ENCODE data around the gene BYSL. TPM values are rescaled to one million over a fixed set of nuclear protein-coding genes. Genes with fewer than 3 reads are reported as not detected.

BYSL gene
- total and polyA plus RNA-seq, 9 of the 15 experiments (the other 6 are each of a cell fraction or from before 2014, with no cell fraction given) = 22.2 to 92.3 (median 53.4) TPM

DNA sequence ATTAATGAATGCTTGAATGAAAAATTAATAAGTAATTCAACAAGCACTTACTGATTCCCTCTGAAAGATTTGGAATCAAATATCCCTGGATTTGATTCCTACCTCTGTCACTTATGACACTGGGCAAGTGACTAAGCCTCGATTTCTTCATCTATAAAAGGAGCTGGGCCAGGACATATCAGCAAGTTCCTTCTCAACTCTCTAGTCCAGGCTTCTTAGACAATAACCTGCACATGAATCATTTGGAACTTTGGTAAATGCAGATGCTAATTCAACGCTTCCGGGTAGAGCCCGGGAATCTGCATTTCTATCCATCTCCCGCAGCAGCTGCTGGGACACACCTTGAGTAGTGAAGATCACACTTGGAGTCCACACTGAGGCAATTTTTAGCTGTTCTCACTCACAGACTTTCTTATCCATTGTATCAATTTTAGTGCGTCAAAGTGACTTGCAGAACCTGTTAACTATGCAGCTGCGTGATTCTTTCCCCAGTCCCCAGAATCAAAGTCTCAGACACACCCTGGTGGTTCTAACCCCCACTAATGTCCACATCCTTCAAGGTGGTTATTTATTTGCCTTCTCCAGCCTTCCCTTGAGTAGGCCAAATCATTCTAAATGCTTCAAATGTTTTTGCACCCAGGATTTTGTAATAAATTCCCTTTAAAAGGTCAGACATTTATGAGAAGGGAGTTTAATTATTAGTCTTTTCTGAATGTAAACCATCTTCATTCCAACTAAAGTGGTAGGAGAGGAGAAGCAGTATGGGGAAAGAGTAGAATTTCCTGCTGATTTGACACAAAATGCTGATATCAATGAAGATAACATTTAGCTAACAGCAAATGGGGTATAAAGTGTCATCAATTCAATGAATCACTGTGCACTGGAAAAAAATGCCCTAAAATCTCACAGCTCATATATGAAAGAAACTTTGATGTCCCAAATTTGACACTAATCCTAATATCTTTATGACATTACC, 46.3 kb downstream of the BYSL start (continued):
- TF ChIP-seq, protein P1, sequence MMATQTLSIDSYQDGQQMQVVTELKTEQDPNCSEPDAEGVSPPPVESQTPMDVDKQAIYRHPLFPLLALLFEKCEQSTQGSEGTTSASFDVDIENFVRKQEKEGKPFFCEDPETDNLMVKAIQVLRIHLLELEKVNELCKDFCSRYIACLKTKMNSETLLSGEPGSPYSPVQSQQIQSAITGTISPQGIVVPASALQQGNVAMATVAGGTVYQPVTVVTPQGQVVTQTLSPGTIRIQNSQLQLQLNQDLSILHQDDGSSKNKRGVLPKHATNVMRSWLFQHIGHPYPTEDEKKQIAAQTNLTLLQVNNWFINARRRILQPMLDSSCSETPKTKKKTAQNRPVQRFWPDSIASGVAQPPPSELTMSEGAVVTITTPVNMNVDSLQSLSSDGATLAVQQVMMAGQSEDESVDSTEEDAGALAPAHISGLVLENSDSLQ (IDR thresholded peaks at IDR 0.05) = peak; percentile 9; the same call in 1 of the 2 replicates
- TF ChIP-seq, protein P2, sequence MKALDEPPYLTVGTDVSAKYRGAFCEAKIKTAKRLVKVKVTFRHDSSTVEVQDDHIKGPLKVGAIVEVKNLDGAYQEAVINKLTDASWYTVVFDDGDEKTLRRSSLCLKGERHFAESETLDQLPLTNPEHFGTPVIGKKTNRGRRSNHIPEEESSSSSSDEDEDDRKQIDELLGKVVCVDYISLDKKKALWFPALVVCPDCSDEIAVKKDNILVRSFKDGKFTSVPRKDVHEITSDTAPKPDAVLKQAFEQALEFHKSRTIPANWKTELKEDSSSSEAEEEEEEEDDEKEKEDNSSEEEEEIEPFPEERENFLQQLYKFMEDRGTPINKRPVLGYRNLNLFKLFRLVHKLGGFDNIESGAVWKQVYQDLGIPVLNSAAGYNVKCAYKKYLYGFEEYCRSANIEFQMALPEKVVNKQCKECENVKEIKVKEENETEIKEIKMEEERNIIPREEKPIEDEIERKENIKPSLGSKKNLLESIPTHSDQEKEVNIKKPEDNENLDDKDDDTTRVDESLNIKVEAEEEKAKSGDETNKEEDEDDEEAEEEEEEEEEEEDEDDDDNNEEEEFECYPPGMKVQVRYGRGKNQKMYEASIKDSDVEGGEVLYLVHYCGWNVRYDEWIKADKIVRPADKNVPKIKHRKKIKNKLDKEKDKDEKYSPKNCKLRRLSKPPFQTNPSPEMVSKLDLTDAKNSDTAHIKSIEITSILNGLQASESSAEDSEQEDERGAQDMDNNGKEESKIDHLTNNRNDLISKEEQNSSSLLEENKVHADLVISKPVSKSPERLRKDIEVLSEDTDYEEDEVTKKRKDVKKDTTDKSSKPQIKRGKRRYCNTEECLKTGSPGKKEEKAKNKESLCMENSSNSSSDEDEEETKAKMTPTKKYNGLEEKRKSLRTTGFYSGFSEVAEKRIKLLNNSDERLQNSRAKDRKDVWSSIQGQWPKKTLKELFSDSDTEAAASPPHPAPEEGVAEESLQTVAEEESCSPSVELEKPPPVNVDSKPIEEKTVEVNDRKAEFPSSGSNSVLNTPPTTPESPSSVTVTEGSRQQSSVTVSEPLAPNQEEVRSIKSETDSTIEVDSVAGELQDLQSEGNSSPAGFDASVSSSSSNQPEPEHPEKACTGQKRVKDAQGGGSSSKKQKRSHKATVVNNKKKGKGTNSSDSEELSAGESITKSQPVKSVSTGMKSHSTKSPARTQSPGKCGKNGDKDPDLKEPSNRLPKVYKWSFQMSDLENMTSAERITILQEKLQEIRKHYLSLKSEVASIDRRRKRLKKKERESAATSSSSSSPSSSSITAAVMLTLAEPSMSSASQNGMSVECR (CRISPR knock-in tag; IDR thresholded peaks at IDR 0.05) = no peak
- peak; percentile 14 for TF ChIP-seq MEIS2 (IDR thresholded peaks at IDR 0.05; ENCODE audit: partially characterized antibody)
- peak; percentile 54; the same call in 1 of the 2 replicates for TF ChIP-seq CEBPB (tag; IDR thresholded peaks at IDR 0.05)
- TF ChIP-seq, protein P3, sequence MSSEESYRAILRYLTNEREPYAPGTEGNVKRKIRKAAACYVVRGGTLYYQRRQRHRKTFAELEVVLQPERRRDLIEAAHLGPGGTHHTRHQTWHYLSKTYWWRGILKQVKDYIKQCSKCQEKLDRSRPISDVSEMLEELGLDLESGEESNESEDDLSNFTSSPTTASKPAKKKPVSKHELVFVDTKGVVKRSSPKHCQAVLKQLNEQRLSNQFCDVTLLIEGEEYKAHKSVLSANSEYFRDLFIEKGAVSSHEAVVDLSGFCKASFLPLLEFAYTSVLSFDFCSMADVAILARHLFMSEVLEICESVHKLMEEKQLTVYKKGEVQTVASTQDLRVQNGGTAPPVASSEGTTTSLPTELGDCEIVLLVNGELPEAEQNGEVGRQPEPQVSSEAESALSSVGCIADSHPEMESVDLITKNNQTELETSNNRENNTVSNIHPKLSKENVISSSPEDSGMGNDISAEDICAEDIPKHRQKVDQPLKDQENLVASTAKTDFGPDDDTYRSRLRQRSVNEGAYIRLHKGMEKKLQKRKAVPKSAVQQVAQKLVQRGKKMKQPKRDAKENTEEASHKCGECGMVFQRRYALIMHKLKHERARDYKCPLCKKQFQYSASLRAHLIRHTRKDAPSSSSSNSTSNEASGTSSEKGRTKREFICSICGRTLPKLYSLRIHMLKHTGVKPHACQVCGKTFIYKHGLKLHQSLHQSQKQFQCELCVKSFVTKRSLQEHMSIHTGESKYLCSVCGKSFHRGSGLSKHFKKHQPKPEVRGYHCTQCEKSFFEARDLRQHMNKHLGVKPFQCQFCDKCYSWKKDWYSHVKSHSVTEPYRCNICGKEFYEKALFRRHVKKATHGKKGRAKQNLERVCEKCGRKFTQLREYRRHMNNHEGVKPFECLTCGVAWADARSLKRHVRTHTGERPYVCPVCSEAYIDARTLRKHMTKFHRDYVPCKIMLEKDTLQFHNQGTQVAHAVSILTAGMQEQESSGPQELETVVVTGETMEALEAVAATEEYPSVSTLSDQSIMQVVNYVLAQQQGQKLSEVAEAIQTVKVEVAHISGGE (CRISPR knock-in tag; IDR thresholded peaks at IDR 0.05) = 0 out of 6 replicates have a peak, but pooled peaks of 1 of the 3 experiments have one; percentile 44
- TF ChIP-seq, protein P4, sequence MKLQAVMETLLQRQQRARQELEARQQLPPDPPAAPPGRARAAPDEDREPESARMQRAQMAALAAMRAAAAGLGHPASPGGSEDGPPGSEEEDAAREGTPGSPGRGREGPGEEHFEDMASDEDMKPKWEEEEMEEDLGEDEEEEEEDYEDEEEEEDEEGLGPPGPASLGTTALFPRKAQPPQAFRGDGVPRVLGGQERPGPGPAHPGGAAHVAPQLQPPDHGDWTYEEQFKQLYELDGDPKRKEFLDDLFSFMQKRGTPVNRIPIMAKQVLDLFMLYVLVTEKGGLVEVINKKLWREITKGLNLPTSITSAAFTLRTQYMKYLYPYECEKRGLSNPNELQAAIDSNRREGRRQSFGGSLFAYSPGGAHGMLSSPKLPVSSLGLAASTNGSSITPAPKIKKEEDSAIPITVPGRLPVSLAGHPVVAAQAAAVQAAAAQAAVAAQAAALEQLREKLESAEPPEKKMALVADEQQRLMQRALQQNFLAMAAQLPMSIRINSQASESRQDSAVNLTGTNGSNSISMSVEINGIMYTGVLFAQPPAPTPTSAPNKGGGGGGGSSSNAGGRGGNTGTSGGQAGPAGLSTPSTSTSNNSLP (IDR thresholded peaks at IDR 0.05; ENCODE audit: borderline replicate concordance, low read depth, low read length) = 0 out of 2 replicates have a peak, but pooled peaks have one; percentile 13
- peak; percentile 65; the same call in 1 of the 2 replicates for TF ChIP-seq NFRKB (IDR thresholded peaks at IDR 0.05; ENCODE audit: low read depth)
- TF ChIP-seq HDAC2 (IDR thresholded peaks at IDR 0.05) = peak; percentile 66; the same call in 1 of the 2 replicates
- peak; percentile 40; the same call in 1 of the 2 replicates for TF ChIP-seq XRCC5 (IDR thresholded peaks at IDR 0.05; ENCODE audit: low read depth, low read length)
- no peak for TF ChIP-seq JUND (IDR thresholded peaks at IDR 0.05; ENCODE audit: borderline replicate concordance, low read depth, low read length)
- TF ChIP-seq JUND (tag; IDR thresholded peaks at IDR 0.05; ENCODE audit: borderline replicate concordance, low read depth, low read length) = peak; percentile 60; the same call in 2 of the 3 replicates
- no peak for TF ChIP-seq ZNF146 (CRISPR knock-in tag; IDR thresholded peaks at IDR 0.05; ENCODE audit: unreplicated experiment)
- peak; percentile 31; the same call in 1 of the 2 replicates for TF ChIP-seq POLR2A (conservative IDR thresholded peaks at IDR 0.05)
- peak in 1 of 2 experiments; percentile 76; a peak in 2 of 3 replicates for TF ChIP-seq CBX3 (IDR thresholded peaks at IDR 0.05; ENCODE audit: borderline replicate concordance in 1 of 2, low read length in 2 of 2)
